GM21381 (cell line): ENCODE data around the gene BCL2L1.
"Not testable (repeated sequence)": the region's sequence is repeated elsewhere in the genome, so short reads cannot be mapped to it uniquely, and the experiment has no call there.

ENCODE experiments used
- ATAC-seq: cut with Tn5 transposase; IDR thresholded peaks from one replicate; pipeline ENCODE4 v1.9.1; 2021; ENCODE audit warnings: mild to moderate bottlenecking, moderate library complexity; ENCODE audit not compliant: unreplicated experiment

BCL2L1 gene

GRCh38 chr20:31661625-31662371 is 60.9 kb downstream of the BCL2L1 start:
- ATAC-seq, result peak; percentile 58

GRCh38 chr20:31654534-31654933 is 68.1 kb downstream of the BCL2L1 start:
- no peak for ATAC-seq

GRCh38 chr20:31653561-31653960 is 69.1 kb downstream of the BCL2L1 start:
- ATAC-seq, result no peak

GRCh38 chr20:31652917-31653396 is 69.7 kb downstream of the BCL2L1 start:
- no peak for ATAC-seq

GRCh38 chr20:31648104-31648503 is 74.6 kb downstream of the BCL2L1 start:
- ATAC-seq, result not testable (repeated sequence)

GRCh38 chr20:31644701-31645100 is 78.0 kb downstream of the BCL2L1 start:
- no peak for ATAC-seq

GRCh38 chr20:31643522-31643921 is 79.1 kb downstream of the BCL2L1 start:
- no peak for ATAC-seq

- ATAC-seq, result no peak
Measured at GRCh38 chr20:31642837-31643236, 79.8 kb downstream of the BCL2L1 start.

- ATAC-seq, result no peak
Measured at GRCh38 chr20:31641391-31641790, 81.3 kb downstream of the BCL2L1 start.

- no peak for ATAC-seq
Measured at GRCh38 chr20:31640259-31640658, 82.4 kb downstream of the BCL2L1 start.

- no peak for ATAC-seq
Measured at GRCh38 chr20:31638816-31639215, 83.9 kb downstream of the BCL2L1 start.

- no peak for ATAC-seq
Measured at GRCh38 chr20:31638317-31638716, 84.4 kb downstream of the BCL2L1 start.

- no peak for ATAC-seq
Measured at GRCh38 chr20:31637660-31638059, 85.0 kb downstream of the BCL2L1 start, which contains the start of gene COX4I2. Gene COX4I2, plus strand, starts transcription at chr20:31637912. Its CDS starts 1,106 bp downstream, at chr20:31639018.

GRCh38 chr20:31633339-31633914 is 89.2 kb downstream of the BCL2L1 start:
- ATAC-seq, result no peak

GRCh38 chr20:31632548-31633338 is 89.9 kb downstream of the BCL2L1 start:
- no peak for ATAC-seq

GRCh38 chr20:31630187-31630790 is 92.4 kb downstream of the BCL2L1 start:
- no peak for ATAC-seq

GRCh38 chr20:31628057-31628456 is 94.6 kb downstream of the BCL2L1 start:
- not testable (repeated sequence) for ATAC-seq

- not testable (repeated sequence) for ATAC-seq
Measured at GRCh38 chr20:31626534-31626933, 96.1 kb downstream of the BCL2L1 start.

GRCh38 chr20:31623123-31623505 is 99.6 kb downstream of the BCL2L1 start:
- not testable (repeated sequence) for ATAC-seq

- ATAC-seq, result no peak
Measured at GRCh38 chr20:31620246-31620645, 102.4 kb downstream of the BCL2L1 start.

GRCh38 chr20:31617432-31618104 is 105.1 kb downstream of the BCL2L1 start:
- no peak for ATAC-seq
